Cardiac fibroblast (primary cell): ENCODE measurements around the gene NR4A3.

Experiments used
- DNase-seq, 2 donors: peaks; one replicate each; pipeline versions ENCODE4 v3.0.0 to v3.0.0-alpha.2; 2010; ENCODE audit warnings: low read depth in 2 of 2
- H3K4me3 ChIP-seq, 2 donors: replicated peaks in 1 of 2; 1 replicate in 1 of 2; 2 replicates in 1 of 2; pipeline ENCODE4 v1.5.1; 2011; ENCODE audit warnings: low read depth in 2 of 2, low read length in 2 of 2, mild to moderate bottlenecking in 2 of 2, moderate library complexity in 1 of 2
- CTCF ChIP-seq: IDR thresholded peaks from one replicate; pipeline ENCODE4 v1.5.1; 2011; ENCODE audit warnings: low read depth, mild to moderate bottlenecking, low read length, inconsistent platforms

The NR4A3 gene

GRCh38 chr9:99859243-99859980, 37.7 kb downstream of the NR4A3 start:
- peak; percentile 30 to 74 for DNase-seq
- no peak for TF ChIP-seq CTCF
- no peak overlapping the region for H3K4me3 ChIP-seq

- H3K4me3 ChIP-seq = no peak overlapping the region
- TF ChIP-seq CTCF = no peak
- no peak for DNase-seq
Measured at GRCh38 chr9:99860266-99860665, 38.6 kb downstream of the NR4A3 start.

GRCh38 chr9:99863955-99864354, 42.3 kb downstream of the NR4A3 start:
- no peak for DNase-seq
- no peak overlapping the region for H3K4me3 ChIP-seq
- no peak for TF ChIP-seq CTCF

GRCh38 chr9:99866398-99866797, 44.7 kb downstream of the NR4A3 start:
- TF ChIP-seq CTCF = no peak
- H3K4me3 ChIP-seq = no peak overlapping the region
- DNase-seq = no peak

GRCh38 chr9:99867536-99867935, 45.9 kb downstream of the NR4A3 start:
- peak in 1 of 2 donors; percentile 21 for DNase-seq
- no peak overlapping the region for H3K4me3 ChIP-seq
- TF ChIP-seq CTCF = no peak

GRCh38 chr9:99867968-99868367, 46.3 kb downstream of the NR4A3 start:
- H3K4me3 ChIP-seq = no peak overlapping the region
- no peak for TF ChIP-seq CTCF
- no peak for DNase-seq

GRCh38 chr9:99868845-99869244, 47.2 kb downstream of the NR4A3 start:
- DNase-seq = peak in 1 of 2 donors; percentile 16
- no peak for TF ChIP-seq CTCF
- H3K4me3 ChIP-seq = no peak overlapping the region
